H1 (cell line): Measurements from ENCODE around the gene ACTN4. TPM values are rescaled to one million over a fixed set of nuclear protein-coding genes. Genes with fewer than 3 reads are reported as not detected.

Source experiments
- CTCF ChIA-PET: fragments of 300-600 bp; sonication (Branson Sonifier 250); formaldehyde crosslinking; loops from one replicate; lab custom pipeline; 2021; ENCODE audit not compliant: partially characterized antibody; lab: Charles Lee
- POLR2A ChIA-PET: fragments of 300-600 bp; sonication (Branson Sonifier 250); formaldehyde crosslinking; loops from one replicate; lab custom pipeline; 2021; ENCODE audit warnings: inconsistent platforms; ENCODE audit not compliant: partially characterized antibody; lab: Charles Lee
- DNase-seq, 2 experiments: peaks; one replicate each; pipeline versions ENCODE4 v3.0.0 to v3.0.0-alpha.2; 2010 to 2022; ENCODE audit warnings: low spot score in 2 of 2, low read depth in 1 of 2, mixed read lengths in 1 of 2
- FAIRE-seq: peaks from 2 replicates; lab custom pipeline; 2011; peaks lifted over from hg19 to GRCh38; lab: Jason Lieb, UNC
- H2AFZ ChIP-seq: 2 replicates; pipeline ENCODE4 v1.8.1; 2012; ENCODE audit warnings: low read length, inconsistent platforms
- H2AK5ac ChIP-seq: 2 replicates; pipeline ENCODE4 v1.6.1; 2013; ENCODE audit warnings: low read depth, low read length
- H2BK120ac ChIP-seq: replicated peaks from 2 replicates; pipeline ENCODE3; 2013; ENCODE audit warnings: low read depth, low read length, inconsistent platforms
- H2BK12ac ChIP-seq: 2 replicates; pipeline ENCODE4 v1.6.1; 2013; ENCODE audit warnings: low read depth, low read length
- H2BK15ac ChIP-seq: 2 replicates; pipeline ENCODE4 v1.6.1; 2013; ENCODE audit warnings: low read length
- H2BK20ac ChIP-seq: 2 replicates; pipeline ENCODE4 v1.6.1; 2013; ENCODE audit warnings: low read length
- H2BK5ac ChIP-seq: 2 replicates; pipeline ENCODE4 v1.6.1; 2013; ENCODE audit warnings: low read depth, low read length
- H3K14ac ChIP-seq: 2 replicates; pipeline ENCODE4 v1.6.1; 2013; ENCODE audit warnings: inconsistent platforms; ENCODE audit not compliant: insufficient read length
- H3K18ac ChIP-seq: 2 replicates; pipeline ENCODE4 v1.6.1; 2013; ENCODE audit warnings: low read length; ENCODE audit errors: extremely low read depth
- H3K23ac ChIP-seq: 2 replicates; pipeline ENCODE4 v1.6.1; 2013; ENCODE audit warnings: inconsistent platforms; ENCODE audit not compliant: insufficient read length
- H3K23me2 ChIP-seq: 2 replicates; pipeline ENCODE4 v1.6.1; 2013; ENCODE audit warnings: low read depth, low read length
- H3K27ac ChIP-seq: 2 replicates; pipeline ENCODE4 v1.6.1; 2011; ENCODE audit warnings: low read depth, low read length, inconsistent platforms
- H3K27me3 ChIP-seq, 4 experiments: replicated peaks in 1 of 4; 1 replicate in 1 of 4; 2 replicates in 3 of 4; pipeline versions ENCODE4 v1.6.1 to v1.8.1; 2011 to 2013; ENCODE audit warnings: low read length in 3 of 4, mild to moderate bottlenecking in 3 of 4, inconsistent platforms in 2 of 4, mixed read lengths in 2 of 4, moderate library complexity in 1 of 4; ENCODE audit not compliant: control insufficient read depth in 3 of 4, insufficient read depth in 3 of 4; ENCODE audit errors: extremely low read depth in 1 of 4
- H3K36me3 ChIP-seq, 4 experiments: 2 replicates each; pipeline versions ENCODE4 v1.6.1 to v1.8.1; 2011 to 2013; ENCODE audit warnings: mild to moderate bottlenecking in 4 of 4, low read length in 3 of 4, moderate library complexity in 2 of 4, control low read depth in 1 of 4, inconsistent platforms in 1 of 4; ENCODE audit not compliant: insufficient read depth in 4 of 4, control insufficient read depth in 2 of 4
- H3K4ac ChIP-seq: replicated peaks from 2 replicates; pipeline ENCODE3; 2013; ENCODE audit warnings: low read length, low read depth, mixed read lengths, inconsistent platforms; ENCODE audit not compliant: insufficient read length
- H3K4me1 ChIP-seq, 4 experiments: replicated peaks in 1 of 4; 1 replicate in 1 of 4; 2 replicates in 3 of 4; pipeline versions ENCODE4 v1.6.1 to v1.8.1; 2011 to 2013; ENCODE audit warnings: low read length in 3 of 4, inconsistent platforms in 2 of 4, mixed read lengths in 1 of 4; ENCODE audit not compliant: insufficient read depth in 4 of 4, control insufficient read depth in 3 of 4
- H3K4me2 ChIP-seq, 2 experiments: 2 replicates each; pipeline versions ENCODE4 v1.6.1 to v1.8.1; 2011 to 2013; ENCODE audit warnings: low read depth in 2 of 2, low read length in 2 of 2, control low read depth in 1 of 2, inconsistent platforms in 1 of 2, mild to moderate bottlenecking in 1 of 2; ENCODE audit not compliant: insufficient read depth in 1 of 2
- H3K4me3 ChIP-seq, 4 experiments: fragments of 200-600, 300-600 bp in 1 of 4; sonication (generic), shearing (Covaris generic), sonication (Bioruptor Twin) in 1 of 4; 2 replicates each; pipeline versions ENCODE4 v1.5.1 to v1.8.1; 2011 to 2016; ENCODE audit warnings: low read length in 4 of 4, low read depth in 3 of 4, control low read depth in 2 of 4, inconsistent platforms in 2 of 4, mild to moderate bottlenecking in 2 of 4, mixed read lengths in 1 of 4, moderate library complexity in 1 of 4; ENCODE audit not compliant: insufficient read depth in 2 of 4; ENCODE audit errors: extremely low read depth in 1 of 4
- H3K56ac ChIP-seq: replicated peaks from 2 replicates; pipeline ENCODE3; 2013; ENCODE audit warnings: low read depth, mild to moderate bottlenecking, mixed read lengths, low read length, inconsistent platforms; ENCODE audit not compliant: insufficient read length
- H3K79me1 ChIP-seq: 2 replicates; pipeline ENCODE4 v1.6.1; 2013; ENCODE audit warnings: low read depth, low read length, control low read depth
- H3K79me2 ChIP-seq, 2 experiments: 2 replicates each; pipeline versions ENCODE4 v1.6.1 to v1.8.1; 2012 to 2013; ENCODE audit warnings: low read length in 2 of 2, mild to moderate bottlenecking in 2 of 2, inconsistent platforms in 1 of 2; ENCODE audit not compliant: insufficient read depth in 2 of 2, control insufficient read depth in 1 of 2
- H3K9ac ChIP-seq, 4 experiments: replicated peaks in 1 of 4; 1 replicate in 1 of 4; 2 replicates in 3 of 4; pipeline versions ENCODE4 v1.6.1 to v1.8.1; 2011 to 2013; ENCODE audit warnings: low read depth in 3 of 4, low read length in 3 of 4, control low read depth in 2 of 4, mild to moderate bottlenecking in 2 of 4, moderate library complexity in 2 of 4, inconsistent platforms in 1 of 4; ENCODE audit errors: extremely low read depth in 1 of 4
- H3K9me3 ChIP-seq, 2 experiments: 2 replicates each; pipeline versions ENCODE4 v1.6.1 to v1.8.1; 2012 to 2013; ENCODE audit warnings: mild to moderate bottlenecking in 2 of 2, moderate library complexity in 2 of 2, control low read depth in 1 of 2, inconsistent platforms in 1 of 2, low read depth in 1 of 2, low read length in 1 of 2, mixed read lengths in 1 of 2; ENCODE audit not compliant: insufficient read depth in 2 of 2
- H4K20me1 ChIP-seq, 2 experiments: replicated peaks in 1 of 2; 2 replicates each; pipeline versions ENCODE3 to v1.8.1; 2011 to 2013; ENCODE audit warnings: inconsistent platforms in 2 of 2, low read length in 2 of 2, mild to moderate bottlenecking in 1 of 2; ENCODE audit not compliant: insufficient read depth in 2 of 2, control insufficient read depth in 1 of 2
- H4K5ac ChIP-seq: 2 replicates; pipeline ENCODE4 v1.6.1; 2013; ENCODE audit warnings: low read length, low read depth, mixed read lengths, inconsistent platforms; ENCODE audit not compliant: insufficient read length
- H4K8ac ChIP-seq: 2 replicates; pipeline ENCODE4 v1.8.0; 2013; ENCODE audit warnings: mild to moderate bottlenecking, moderate library complexity, low read length, inconsistent platforms; ENCODE audit not compliant: insufficient read depth; ENCODE audit errors: extremely low read depth
- H4K91ac ChIP-seq: replicated peaks from 2 replicates; pipeline ENCODE3; 2013; ENCODE audit warnings: low read length, mixed read lengths, inconsistent platforms; ENCODE audit not compliant: insufficient read length
- SP1 ChIP-seq: IDR thresholded peaks from 2 replicates; pipeline ENCODE4 v1.6.1; 2011; ENCODE audit warnings: low read depth, low read length
- WGBS, 2 experiments: shearing (Covaris generic) in 1 of 2; methylation state at CpG; one replicate each; pipeline versions ENCODE4 v1.1.6 to v1.1.7; 2013 to 2015; ENCODE audit warnings: low lambda C conversion rate in 2 of 2, mixed read lengths in 2 of 2, inconsistent platforms in 1 of 2, low coverage in 1 of 2, missing lambda C conversion rate in 1 of 2; ENCODE audit not compliant: insufficient replicate concordance in 2 of 2, insufficient coverage in 1 of 2, insufficient read length in 1 of 2; ENCODE audit errors: extremely low coverage in 1 of 2, missing lambda C conversion rate in 1 of 2; 5-methylcytosine and 5-hydroxymethylcytosine counted together
- polyA plus RNA-seq, 7 experiments: library from polyadenylated mRNA; depleted of rRNA in 3 of 7; stranded (reverse) in 5 of 7; unstranded in 2 of 7; fragments of >200 nt in 5 of 7; fragments of 200-250 nt in 2 of 7; gene quantifications; 1 replicate in 5 of 7; 2 replicates in 1 of 7; 4 replicates in 1 of 7; pipeline versions ENCODE4 v1.2.1 to v1.2.3, GENCODE V29; 2011 to 2013; ENCODE audit warnings: missing spikeins in 2 of 7, mixed read lengths in 2 of 7
- total RNA-seq: library from RNA; stranded (reverse); fragmentation: NEBNext Ultra II Directional; extraction: Animal tissue kit (Norgen Biotek cat#: 25700); gene quantifications from 2 replicates; pipeline ENCODE4 v1.2.1, GENCODE V29; 2021

ACTN4 gene
- total and polyA plus RNA-seq, 2 of the 8 experiments (the other 6 are each of a cell fraction or from before 2014, with no cell fraction given) = 211 to 520 TPM

- no peak overlapping the region for H3K4me2 ChIP-seq
- ChIA-PET CTCF (interaction anchor here (1.4 kb wide), 1 partner anchor 12 kb away, joined by 4 read pairs; the partner anchor contains the start of gene EIF3K), POLR2A (interaction anchor here (0.8 to 2.2 kb wide), 3 partner anchors 9 to 13 kb away, joined by 3 to 7 read pairs (median 4); no protein-coding TSS in a partner anchor)
- no peak overlapping the region for H3K27ac ChIP-seq
- H4K8ac ChIP-seq = no peak overlapping the region
- no peaks in the 10 kb centered on the region for H3K9me3 ChIP-seq
- H2BK120ac ChIP-seq = no peak overlapping the region
- no peak overlapping the region for H4K91ac ChIP-seq
- no peak overlapping the region for H3K4me3 ChIP-seq
- H2BK15ac ChIP-seq = no peak overlapping the region
- H4K20me1 ChIP-seq = no peaks in the 10 kb centered on the region
- H3K4ac ChIP-seq = no peak overlapping the region
- H3K23me2 ChIP-seq = no peaks in the 10 kb centered on the region
- H3K79me1 ChIP-seq = no peaks in the 10 kb centered on the region
- H3K23ac ChIP-seq = no peak overlapping the region
- no peak overlapping the region for H3K14ac ChIP-seq
- no peak overlapping the region for H3K9ac ChIP-seq
- no peaks in the 10 kb centered on the region for H3K4me1 ChIP-seq
- no peaks in the 10 kb centered on the region for H3K79me2 ChIP-seq
- H3K36me3 ChIP-seq = no peaks in the 10 kb centered on the region
- no peaks in the 10 kb centered on the region for H3K27me3 ChIP-seq
- H3K18ac ChIP-seq = no peak overlapping the region
- TF ChIP-seq SP1 = no peak
- H2BK12ac ChIP-seq = 0 out of 2 replicates have a peak overlapping the region, but pooled peaks have one; percentile 2
- WGBS, 2 experiments = 96% methylated on average over 6 of the region's 6 CpGs; no CpG with 5 or more reads in 1 of the 2 experiments
- H2AK5ac ChIP-seq = no peak overlapping the region
- no peak overlapping the region for H3K56ac ChIP-seq
- no peak overlapping the region for H2AFZ ChIP-seq
- DNase-seq (no peak), FAIRE-seq (no peak)
- no peak overlapping the region for H2BK5ac ChIP-seq
- H4K5ac ChIP-seq = no peak overlapping the region
- H2BK20ac ChIP-seq = no peak overlapping the region
Observed at GRCh38 chr19:38606131-38606530, 41.3 kb upstream of the ACTN4 start.
